OCI-LY1 (cell line): ENCODE measurements around the gene CEP112.

Source experiments
- H2AFZ ChIP-seq: fragments of 200-600 bp; sonication (generic), shearing (Covaris generic); 2 replicates; pipeline ENCODE4 v1.6.0; 2014; ENCODE audit warnings: antibody characterized with exemption, mild to moderate bottlenecking, low read length
- H3F3A ChIP-seq: fragments of 200-600 bp; sonication (generic), shearing (Covaris generic); 2 replicates; pipeline ENCODE4 v1.6.0; 2014; ENCODE audit warnings: mild to moderate bottlenecking, antibody characterized with exemption, low read length, moderate library complexity; ENCODE audit not compliant: insufficient read depth
- H3K27ac ChIP-seq: fragments of 200-600 bp; sonication (generic); 2 replicates; pipeline ENCODE4 v1.5.1; 2014; ENCODE audit warnings: low read length, mixed run types, mild to moderate bottlenecking, low read depth; ENCODE audit not compliant: poor library complexity, severe bottlenecking
- H3K27me3 ChIP-seq: fragments of 200-600 bp; sonication (generic); 2 replicates; pipeline ENCODE4 v1.6.0; 2014; ENCODE audit warnings: antibody characterized with exemption, mild to moderate bottlenecking, low read length, moderate library complexity; ENCODE audit not compliant: insufficient read depth
- H3K36me3 ChIP-seq: fragments of 200-600 bp; sonication (generic); 2 replicates; pipeline ENCODE4 v1.6.1; 2014; ENCODE audit warnings: mild to moderate bottlenecking, antibody characterized with exemption, low read length, moderate library complexity, mixed read lengths; ENCODE audit not compliant: insufficient read depth
- H3K4me1 ChIP-seq: fragments of 200-600 bp; sonication (generic); 2 replicates; pipeline ENCODE4 v1.5.1; 2014; ENCODE audit warnings: mild to moderate bottlenecking, low read length, moderate library complexity; ENCODE audit not compliant: insufficient read depth, severe bottlenecking
- H3K4me2 ChIP-seq: fragments of 200-600 bp; sonication (generic), shearing (Covaris generic); 2 replicates; pipeline ENCODE4 v1.6.1; 2014; ENCODE audit warnings: low read length
- H3K4me3 ChIP-seq: fragments of 200-600 bp; sonication (generic); 2 replicates; pipeline ENCODE4 v1.5.1; 2014; ENCODE audit warnings: low read length, low read depth, mild to moderate bottlenecking, mixed read lengths; ENCODE audit not compliant: poor library complexity, severe bottlenecking
- H3K79me2 ChIP-seq: fragments of 200-600 bp; shearing (Covaris generic); 2 replicates; pipeline ENCODE4 v1.6.1; 2016; ENCODE audit warnings: mixed run types, low read length, mixed read lengths; ENCODE audit not compliant: insufficient read depth
- H3K9ac ChIP-seq: fragments of 200-600 bp; sonication (generic), shearing (Covaris generic); 2 replicates; pipeline ENCODE4 v1.6.1; 2014; ENCODE audit warnings: mild to moderate bottlenecking, low read length, mixed read lengths
- H3K9me2 ChIP-seq: fragments of 200-600 bp; sonication (generic), shearing (Covaris generic); 2 replicates; pipeline ENCODE4 v1.6.1; 2014; ENCODE audit warnings: low read depth, mild to moderate bottlenecking, low read length, mixed read lengths
- H3K9me3 ChIP-seq: fragments of 200-600 bp; shearing (Covaris generic); 2 replicates; pipeline ENCODE4 v1.6.1; 2014; ENCODE audit warnings: low read length, mixed read lengths
- H4K20me1 ChIP-seq: fragments of 200-600 bp; sonication (generic), shearing (Covaris generic); 2 replicates; pipeline ENCODE4 v1.6.0; 2016; ENCODE audit warnings: mild to moderate bottlenecking, low read length; ENCODE audit not compliant: insufficient read depth
- EZH2 ChIP-seq: fragments of 200-600 bp; sonication (generic), shearing (Covaris generic); IDR thresholded peaks from 2 replicates; pipeline ENCODE4 v1.8.0; 2017; ENCODE audit warnings: borderline replicate concordance, mixed run types, mild to moderate bottlenecking, antibody characterized with exemption, low read length, moderate library complexity, mixed read lengths
- TF ChIP-seq, protein P1 (sequence below): fragments of 200-600 bp; sonication (generic), shearing (Covaris generic); IDR thresholded peaks from 2 replicates; pipeline ENCODE4 v1.5.1; 2017; ENCODE audit warnings: mild to moderate bottlenecking, antibody characterized with exemption, low read length, moderate library complexity, mixed read lengths

Gene CEP112

GRCh38 chr17:65637786-65638185 lies 554.1 kb downstream of the CEP112 start:
- Histone ChIP-seq H4K20me1 (no peaks in the 10 kb centered on the region), H3K4me2 (no peak overlapping the region)
- TF ChIP-seq EZH2 = no peak
- TF ChIP-seq, protein P1, sequence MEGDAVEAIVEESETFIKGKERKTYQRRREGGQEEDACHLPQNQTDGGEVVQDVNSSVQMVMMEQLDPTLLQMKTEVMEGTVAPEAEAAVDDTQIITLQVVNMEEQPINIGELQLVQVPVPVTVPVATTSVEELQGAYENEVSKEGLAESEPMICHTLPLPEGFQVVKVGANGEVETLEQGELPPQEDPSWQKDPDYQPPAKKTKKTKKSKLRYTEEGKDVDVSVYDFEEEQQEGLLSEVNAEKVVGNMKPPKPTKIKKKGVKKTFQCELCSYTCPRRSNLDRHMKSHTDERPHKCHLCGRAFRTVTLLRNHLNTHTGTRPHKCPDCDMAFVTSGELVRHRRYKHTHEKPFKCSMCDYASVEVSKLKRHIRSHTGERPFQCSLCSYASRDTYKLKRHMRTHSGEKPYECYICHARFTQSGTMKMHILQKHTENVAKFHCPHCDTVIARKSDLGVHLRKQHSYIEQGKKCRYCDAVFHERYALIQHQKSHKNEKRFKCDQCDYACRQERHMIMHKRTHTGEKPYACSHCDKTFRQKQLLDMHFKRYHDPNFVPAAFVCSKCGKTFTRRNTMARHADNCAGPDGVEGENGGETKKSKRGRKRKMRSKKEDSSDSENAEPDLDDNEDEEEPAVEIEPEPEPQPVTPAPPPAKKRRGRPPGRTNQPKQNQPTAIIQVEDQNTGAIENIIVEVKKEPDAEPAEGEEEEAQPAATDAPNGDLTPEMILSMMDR = no peak

DNA sequence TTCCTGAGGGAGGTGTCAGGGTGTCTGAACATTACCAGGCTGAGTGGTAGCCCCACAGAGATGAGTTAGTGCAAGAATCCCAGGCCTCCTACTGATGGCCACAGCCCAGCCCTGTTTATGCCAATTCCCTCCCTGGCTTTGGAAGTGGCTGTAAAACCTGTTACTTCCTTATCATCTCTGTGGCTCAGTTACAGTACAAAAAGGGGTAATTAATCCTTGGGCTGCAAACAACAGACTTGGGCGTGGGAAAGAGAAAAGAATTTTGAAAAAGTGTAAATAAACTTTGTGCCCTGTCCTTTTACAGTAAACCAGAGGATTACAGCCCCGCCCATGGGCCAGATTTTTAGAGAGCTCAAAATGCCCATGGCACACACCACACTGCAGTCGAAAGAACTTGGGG lies 557.4 kb downstream of the CEP112 start:
- H2AFZ ChIP-seq = no peak overlapping the region
- H4K20me1 ChIP-seq = no peaks in the 10 kb centered on the region
- no peaks in the 10 kb centered on the region for H3K9me2 ChIP-seq
- no peak overlapping the region for H3K4me3 ChIP-seq
- TF ChIP-seq, protein P1 = no peak
- TF ChIP-seq EZH2 = no peak
- H3K27ac ChIP-seq = no peak overlapping the region
- H3K27me3 ChIP-seq = no peaks in the 10 kb centered on the region
- no peaks in the 10 kb centered on the region for H3K9me3 ChIP-seq
- H3K4me2 ChIP-seq = no peak overlapping the region
- H3K9ac ChIP-seq = no peak overlapping the region
- H3K79me2 ChIP-seq = no peaks in the 10 kb centered on the region
- H3F3A ChIP-seq = no peaks in the 10 kb centered on the region
- H3K4me1 ChIP-seq = no peaks in the 10 kb centered on the region
- no peaks in the 10 kb centered on the region for H3K36me3 ChIP-seq

More at GRCh38 chr17:65637786-65638185, 554.1 kb downstream of the CEP112 start:
- Histone ChIP-seq H3K9me2 (no peaks in the 10 kb centered on the region), H2AFZ (no peak overlapping the region), H3K27me3 (no peaks in the 10 kb centered on the region), H3F3A (no peaks in the 10 kb centered on the region), H3K36me3 (no peaks in the 10 kb centered on the region), H3K4me1 (no peaks in the 10 kb centered on the region), H3K79me2 (no peaks in the 10 kb centered on the region), H3K4me3 (no peak overlapping the region), H3K9ac (no peak overlapping the region), H3K27ac (no peak overlapping the region), H3K9me3 (no peaks in the 10 kb centered on the region)

- Histone ChIP-seq H3K36me3 (no peaks in the 10 kb centered on the region), H4K20me1 (no peaks in the 10 kb centered on the region), H3K27me3 (no peaks in the 10 kb centered on the region), H3K4me1 (no peaks in the 10 kb centered on the region), H3K4me3 (no peak overlapping the region), H3F3A (no peaks in the 10 kb centered on the region), H3K9me3 (no peaks in the 10 kb centered on the region), H3K27ac (no peak overlapping the region), H3K4me2 (no peak overlapping the region), H3K9ac (no peak overlapping the region), H3K79me2 (no peaks in the 10 kb centered on the region), H3K9me2 (no peaks in the 10 kb centered on the region), H2AFZ (no peak overlapping the region)
- TF ChIP-seq EZH2 = no peak
- TF ChIP-seq, protein P1 = no peak
Measured at GRCh38 chr17:65633988-65634387, 557.9 kb downstream of the CEP112 start.
